Thyroid gland (tissue), 4 donors: Measurements from ENCODE around the gene SHISA2.

Source experiments
- POLR2A ChIP-seq, 2 donors: fragments of 450-650 bp; IDR thresholded peaks; one replicate each; pipeline ENCODE4 v1.6.1; 2017; ENCODE audit warnings: antibody characterized with exemption in 2 of 2, mild to moderate bottlenecking in 2 of 2, moderate library complexity in 1 of 2
- TF ChIP-seq, protein P1 (sequence below), 6 experiments: fragments of 200-600 bp in 3 of 6; fragments of 450-650 bp in 3 of 6; sonication (generic) in 3 of 6; IDR thresholded peaks; one replicate each; pipeline ENCODE4 v1.5.1; 2016 to 2019; ENCODE audit warnings: antibody characterized with exemption in 6 of 6, mild to moderate bottlenecking in 2 of 6, inconsistent platforms in 1 of 6, moderate library complexity in 1 of 6

DNA sequence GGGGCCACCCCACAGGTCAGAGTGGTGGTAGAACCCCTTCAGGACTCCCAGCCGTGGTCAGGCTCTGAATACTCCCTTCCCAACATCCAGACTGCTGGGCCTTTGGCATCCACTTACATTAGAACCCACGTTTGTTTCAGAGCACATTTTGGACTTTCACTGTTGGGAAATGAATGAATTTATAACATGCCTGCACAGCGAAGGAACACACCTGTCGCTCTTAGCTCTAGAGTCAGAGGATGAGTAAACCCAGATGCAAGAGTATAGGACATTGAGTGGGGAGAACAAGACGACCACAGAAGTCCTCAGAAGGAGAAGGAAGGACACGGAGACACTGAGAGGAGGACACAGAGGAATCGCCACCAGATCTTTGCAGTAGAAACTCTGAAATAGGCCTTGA is 30.9 kb downstream of the SHISA2 start:
- TF ChIP-seq, protein P1, sequence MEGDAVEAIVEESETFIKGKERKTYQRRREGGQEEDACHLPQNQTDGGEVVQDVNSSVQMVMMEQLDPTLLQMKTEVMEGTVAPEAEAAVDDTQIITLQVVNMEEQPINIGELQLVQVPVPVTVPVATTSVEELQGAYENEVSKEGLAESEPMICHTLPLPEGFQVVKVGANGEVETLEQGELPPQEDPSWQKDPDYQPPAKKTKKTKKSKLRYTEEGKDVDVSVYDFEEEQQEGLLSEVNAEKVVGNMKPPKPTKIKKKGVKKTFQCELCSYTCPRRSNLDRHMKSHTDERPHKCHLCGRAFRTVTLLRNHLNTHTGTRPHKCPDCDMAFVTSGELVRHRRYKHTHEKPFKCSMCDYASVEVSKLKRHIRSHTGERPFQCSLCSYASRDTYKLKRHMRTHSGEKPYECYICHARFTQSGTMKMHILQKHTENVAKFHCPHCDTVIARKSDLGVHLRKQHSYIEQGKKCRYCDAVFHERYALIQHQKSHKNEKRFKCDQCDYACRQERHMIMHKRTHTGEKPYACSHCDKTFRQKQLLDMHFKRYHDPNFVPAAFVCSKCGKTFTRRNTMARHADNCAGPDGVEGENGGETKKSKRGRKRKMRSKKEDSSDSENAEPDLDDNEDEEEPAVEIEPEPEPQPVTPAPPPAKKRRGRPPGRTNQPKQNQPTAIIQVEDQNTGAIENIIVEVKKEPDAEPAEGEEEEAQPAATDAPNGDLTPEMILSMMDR (IDR thresholded peaks at IDR 0.05) = no peak
- TF ChIP-seq POLR2A (IDR thresholded peaks at IDR 0.05) = no peak
